Activated T-cell treated with anti-CD3 and anti-CD28 coated beads, Interleukin-2, amount 50 U/mL, for 72 hours (primary cell): Measurements from ENCODE around the gene OPCML. TPM values are rescaled to one million over a fixed set of nuclear protein-coding genes. Genes with fewer than 3 reads are reported as not detected.

Experiments
- ATAC-seq, 2 donors: fragments of 150-1000 bp; cut with Tn5 transposase; replicated peaks in 1 of 2; 2 replicates each; pipeline ENCODE4 v1.10.0; 2021; ENCODE audit warnings: moderate library complexity in 2 of 2, mild to moderate bottlenecking in 1 of 2
- DNase-seq, 2 donors: peaks; one replicate each; pipeline ENCODE4 v3.0.0; 2021 to 2022; ENCODE audit warnings: mixed read lengths in 1 of 2
- H3K27ac Mint-ChIP-seq: one replicate; pipeline ENCODE4 v1.8.0; 2022; ENCODE audit warnings: mild to moderate bottlenecking, moderate library complexity, mixed read lengths
- H3K27me3 Mint-ChIP-seq: one replicate; pipeline ENCODE4 v1.8.0; 2022; ENCODE audit warnings: low read depth, mixed read lengths
- H3K36me3 Mint-ChIP-seq, 2 donors: one replicate each; pipeline ENCODE4 v1.8.0; 2022; ENCODE audit warnings: mixed read lengths in 2 of 2, mild to moderate bottlenecking in 1 of 2; ENCODE audit not compliant: insufficient read depth in 2 of 2
- H3K4me1 Mint-ChIP-seq: one replicate; pipeline ENCODE4 v1.8.0; 2022; ENCODE audit warnings: low read depth, mixed read lengths
- H3K4me3 Mint-ChIP-seq, 2 donors: one replicate each; pipeline ENCODE4 v1.8.0; 2022; ENCODE audit warnings: mild to moderate bottlenecking in 2 of 2, mixed read lengths in 2 of 2, moderate library complexity in 2 of 2
- H3K9me3 Mint-ChIP-seq, 2 donors: one replicate each; pipeline ENCODE4 v1.8.0; 2022; ENCODE audit warnings: mixed read lengths in 2 of 2
- total RNA-seq, 2 donors: library from RNA; stranded (reverse); gene quantifications; one replicate each; pipeline ENCODE4 v1.2.3, GENCODE V29; 2022

OPCML gene
- total RNA-seq, 2 donors from 2014 or later: not detected

- Mint-ChIP-seq H3K36me3 (no peaks in the 10 kb centered on the region), H3K9me3 (peaks cover 0 to 2% of the 10 kb centered on the region in 2 donors), H3K4me3 (no peak overlapping the region), H3K27ac (no peak overlapping the region), H3K4me1 (no peaks in the 10 kb centered on the region), H3K27me3 (no peaks in the 10 kb centered on the region)
- no peak for DNase-seq
- no peak for ATAC-seq
Observed at GRCh38 chr11:132908414-132908810, 623.9 kb downstream of the OPCML start.

GRCh38 chr11:132907651-132908413, 624.5 kb downstream of the OPCML start:
- Mint-ChIP-seq H3K27me3 (no peaks in the 10 kb centered on the region), H3K27ac (no peak overlapping the region), H3K4me1 (no peaks in the 10 kb centered on the region), H3K36me3 (no peaks in the 10 kb centered on the region), H3K4me3 (no peak overlapping the region), H3K9me3 (peaks cover 0 to 2% of the 10 kb centered on the region in 2 donors)
- DNase-seq (no peak), ATAC-seq (no peak)

GRCh38 chr11:132904607-132905006, 627.7 kb downstream of the OPCML start:
- no peak overlapping the region for H3K27ac Mint-ChIP-seq
- no peak for ATAC-seq
- H3K9me3 Mint-ChIP-seq: peaks cover 0 to 2% of the 10 kb centered on the region in 2 donors
- no peaks in the 10 kb centered on the region for H3K36me3 Mint-ChIP-seq
- H3K4me1 Mint-ChIP-seq: no peaks in the 10 kb centered on the region
- no peak overlapping the region for H3K4me3 Mint-ChIP-seq
- no peaks in the 10 kb centered on the region for H3K27me3 Mint-ChIP-seq
- DNase-seq: no peak

- ATAC-seq (no peak), DNase-seq (no peak)
- Mint-ChIP-seq H3K9me3 (peaks cover 0 to 2% of the 10 kb centered on the region in 2 donors), H3K4me3 (no peak overlapping the region), H3K27me3 (no peaks in the 10 kb centered on the region), H3K4me1 (no peaks in the 10 kb centered on the region), H3K27ac (no peak overlapping the region), H3K36me3 (no peaks in the 10 kb centered on the region)
Observed at GRCh38 chr11:132904091-132904490, 628.2 kb downstream of the OPCML start.

- Mint-ChIP-seq H3K36me3 (no peaks in the 10 kb centered on the region), H3K27me3 (no peaks in the 10 kb centered on the region), H3K4me3 (no peak overlapping the region), H3K9me3 (peaks cover 0 to 2% of the 10 kb centered on the region in 2 donors), H3K4me1 (no peaks in the 10 kb centered on the region), H3K27ac (no peak overlapping the region)
- ATAC-seq (no peak), DNase-seq (no peak)
Observed at GRCh38 chr11:132901638-132902471, 630.4 kb downstream of the OPCML start.

GRCh38 chr11:132898676-132899075, 633.6 kb downstream of the OPCML start:
- no peak for DNase-seq
- Mint-ChIP-seq H3K4me3 (no peak overlapping the region), H3K36me3 (peaks cover 0 to 1% of the 10 kb centered on the region in 2 donors), H3K27me3 (no peaks in the 10 kb centered on the region), H3K9me3 (peaks cover 3 to 5% of the 10 kb centered on the region in 2 donors), H3K27ac (no peak overlapping the region), H3K4me1 (no peaks in the 10 kb centered on the region)
- no peak for ATAC-seq

GRCh38 chr11:132898021-132898420, 634.3 kb downstream of the OPCML start:
- no peaks in the 10 kb centered on the region for H3K4me1 Mint-ChIP-seq

GRCh38 chr11:132895340-132895739, 637.0 kb downstream of the OPCML start:
- peaks cover 0 to 1% of the 10 kb centered on the region in 2 donors for H3K36me3 Mint-ChIP-seq
- no peak for DNase-seq
- H3K4me1 Mint-ChIP-seq: no peaks in the 10 kb centered on the region
- ATAC-seq: peak in 1 of 2 donors; percentile 35
- H3K9me3 Mint-ChIP-seq: peaks cover 3 to 4% of the 10 kb centered on the region in 2 donors
- H3K27me3 Mint-ChIP-seq: no peaks in the 10 kb centered on the region
- H3K4me3 Mint-ChIP-seq: no peak overlapping the region
- no peak overlapping the region for H3K27ac Mint-ChIP-seq

More at GRCh38 chr11:132898021-132898420, 634.3 kb downstream of the OPCML start:
- Mint-ChIP-seq H3K9me3 (peaks cover 3 to 4% of the 10 kb centered on the region in 2 donors), H3K27me3 (no peaks in the 10 kb centered on the region), H3K27ac (no peak overlapping the region), H3K4me3 (no peak overlapping the region), H3K36me3 (peaks cover 0 to 1% of the 10 kb centered on the region in 2 donors)
- DNase-seq: no peak
- no peak for ATAC-seq

- Mint-ChIP-seq H3K27ac (no peak overlapping the region), H3K9me3 (peaks cover 3 to 4% of the 10 kb centered on the region in 2 donors), H3K27me3 (no peaks in the 10 kb centered on the region), H3K36me3 (peaks cover 0 to 1% of the 10 kb centered on the region in 2 donors), H3K4me1 (no peaks in the 10 kb centered on the region), H3K4me3 (no peak overlapping the region)
- no peak for DNase-seq
- no peak for ATAC-seq
Observed at GRCh38 chr11:132894606-132895005, 637.7 kb downstream of the OPCML start.

GRCh38 chr11:132892876-132893275, 639.4 kb downstream of the OPCML start:
- Mint-ChIP-seq H3K27me3 (no peaks in the 10 kb centered on the region), H3K27ac (no peak overlapping the region), H3K4me3 (no peak overlapping the region), H3K4me1 (no peaks in the 10 kb centered on the region), H3K9me3 (peaks cover 3 to 4% of the 10 kb centered on the region in 2 donors), H3K36me3 (peaks cover 0 to 1% of the 10 kb centered on the region in 2 donors)
- DNase-seq: no peak
- no peak for ATAC-seq

GRCh38 chr11:132888226-132888625, 644.1 kb downstream of the OPCML start:
- H3K9me3 Mint-ChIP-seq: no peaks in the 10 kb centered on the region
- H3K4me1 Mint-ChIP-seq: no peaks in the 10 kb centered on the region
- no peaks in the 10 kb centered on the region for H3K27me3 Mint-ChIP-seq
- no peak for ATAC-seq
- H3K27ac Mint-ChIP-seq: no peak overlapping the region
- H3K36me3 Mint-ChIP-seq: no peaks in the 10 kb centered on the region
- DNase-seq: no peak
- H3K4me3 Mint-ChIP-seq: no peak overlapping the region

GRCh38 chr11:132886335-132886734, 646.0 kb downstream of the OPCML start:
- H3K4me1 Mint-ChIP-seq: no peaks in the 10 kb centered on the region
- no peak for ATAC-seq

GRCh38 chr11:132883241-132883640, 649.1 kb downstream of the OPCML start:
- no peaks in the 10 kb centered on the region for H3K4me1 Mint-ChIP-seq
- H3K9me3 Mint-ChIP-seq: peaks cover 0 to 2% of the 10 kb centered on the region in 2 donors
- H3K27me3 Mint-ChIP-seq: no peaks in the 10 kb centered on the region
- no peak overlapping the region for H3K4me3 Mint-ChIP-seq
- no peak overlapping the region for H3K27ac Mint-ChIP-seq
- DNase-seq (no peak), ATAC-seq (no peak)
- no peaks in the 10 kb centered on the region for H3K36me3 Mint-ChIP-seq

More at GRCh38 chr11:132886335-132886734, 646.0 kb downstream of the OPCML start:
- no peaks in the 10 kb centered on the region for H3K27me3 Mint-ChIP-seq
- no peak for DNase-seq
- no peaks in the 10 kb centered on the region for H3K9me3 Mint-ChIP-seq
- no peak overlapping the region for H3K27ac Mint-ChIP-seq
- no peaks in the 10 kb centered on the region for H3K36me3 Mint-ChIP-seq
- no peak overlapping the region for H3K4me3 Mint-ChIP-seq
